Mesodermal cell (in vitro differentiated cells): ENCODE data around the gene DNASE2B. TPM values are rescaled to one million over a fixed set of nuclear protein-coding genes. Genes with fewer than 3 reads are reported as not detected.

ENCODE experiments used
- H3K27ac ChIP-seq: 2 replicates; pipeline ENCODE4 v1.7.0; 2013; ENCODE audit warnings: mild to moderate bottlenecking, low read depth, low read length, moderate library complexity; ENCODE audit not compliant: severe bottlenecking
- H3K36me3 ChIP-seq: 2 replicates; pipeline ENCODE4 v1.7.1; 2013; ENCODE audit warnings: mild to moderate bottlenecking, low read length, moderate library complexity; ENCODE audit not compliant: control insufficient read depth, insufficient read depth
- H3K4me1 ChIP-seq: one replicate; pipeline ENCODE4 v1.7.1; 2013; ENCODE audit warnings: mild to moderate bottlenecking, low read length; ENCODE audit not compliant: insufficient read depth, control insufficient read depth, poor library complexity, severe bottlenecking
- H3K4me3 ChIP-seq: 2 replicates; pipeline ENCODE4 v1.7.0; 2013; ENCODE audit warnings: low read length, control low read depth, mild to moderate bottlenecking; ENCODE audit not compliant: insufficient read depth, poor library complexity, severe bottlenecking; ENCODE audit errors: extremely low read depth
- H3K9me3 ChIP-seq: 2 replicates; pipeline ENCODE4 v1.7.1; 2013; ENCODE audit warnings: mild to moderate bottlenecking, low read length, moderate library complexity; ENCODE audit not compliant: control insufficient read depth
- WGBS, 2 experiments: methylation state at CpG; one replicate each; pipeline ENCODE4 v1.1.5; 2013; ENCODE audit warnings: missing lambda C conversion rate in 2 of 2; ENCODE audit not compliant: insufficient coverage in 2 of 2; 5-methylcytosine and 5-hydroxymethylcytosine counted together
- polyA plus RNA-seq, 2 experiments: library from polyadenylated mRNA; stranded (reverse); fragments of 50-300 nt; gene quantifications; one replicate each; pipeline ENCODE4 v1.2.3, GENCODE V29; 2013

Gene DNASE2B, protein sequence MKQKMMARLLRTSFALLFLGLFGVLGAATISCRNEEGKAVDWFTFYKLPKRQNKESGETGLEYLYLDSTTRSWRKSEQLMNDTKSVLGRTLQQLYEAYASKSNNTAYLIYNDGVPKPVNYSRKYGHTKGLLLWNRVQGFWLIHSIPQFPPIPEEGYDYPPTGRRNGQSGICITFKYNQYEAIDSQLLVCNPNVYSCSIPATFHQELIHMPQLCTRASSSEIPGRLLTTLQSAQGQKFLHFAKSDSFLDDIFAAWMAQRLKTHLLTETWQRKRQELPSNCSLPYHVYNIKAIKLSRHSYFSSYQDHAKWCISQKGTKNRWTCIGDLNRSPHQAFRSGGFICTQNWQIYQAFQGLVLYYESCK
- not detected for polyA plus RNA-seq (2013, experiment 1 of 2)
- polyA plus RNA-seq (2013, experiment 2 of 2) = not detected

DNA sequence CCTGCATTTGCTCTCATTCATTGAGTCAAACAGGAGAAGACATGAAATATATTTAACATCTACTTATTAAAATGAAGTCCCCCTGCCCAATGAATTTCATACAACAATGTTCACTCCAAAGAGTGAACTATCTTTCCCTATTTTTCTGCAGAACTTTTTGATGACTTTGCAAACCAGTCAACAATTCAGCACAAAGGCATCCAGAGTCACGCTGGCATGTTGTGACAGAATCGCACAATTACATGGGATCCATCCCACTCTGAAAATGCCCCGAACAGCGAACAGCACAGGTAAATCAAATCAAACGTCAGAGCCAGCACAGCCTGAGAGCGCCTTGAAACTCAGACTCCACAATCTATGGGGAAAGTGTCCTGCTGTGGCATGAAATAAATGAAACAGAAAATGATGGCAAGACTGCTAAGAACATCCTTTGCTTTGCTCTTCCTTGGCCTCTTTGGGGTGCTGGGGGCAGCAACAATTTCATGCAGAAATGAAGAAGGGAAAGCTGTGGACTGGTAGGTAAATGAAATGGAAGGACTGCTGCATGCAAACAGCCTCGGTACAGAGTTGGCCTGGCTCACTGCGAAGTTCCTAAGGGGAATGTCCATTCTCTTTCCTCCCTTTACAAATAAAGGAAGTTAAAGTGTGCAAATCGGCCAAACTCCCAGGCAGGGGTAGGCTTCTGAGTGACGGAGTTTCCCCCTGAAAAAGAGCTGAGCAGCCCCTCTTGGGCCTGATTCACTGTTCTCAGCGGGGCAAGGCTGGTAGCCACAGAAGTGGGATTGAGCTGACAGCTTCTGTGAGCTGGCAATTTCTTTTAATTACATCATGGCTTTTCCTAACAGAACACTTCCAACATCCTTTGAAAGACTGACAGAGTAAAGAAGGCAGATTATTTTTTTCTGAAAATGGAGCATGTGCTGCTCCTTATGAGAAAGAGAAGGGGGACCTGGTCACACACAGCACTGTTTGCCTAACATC is at the start of gene DNASE2B:
Gene DNASE2B, plus strand, starts transcription at position 310 of the 981 bp plus-strand sequence. Its CDS starts 81 bp downstream, at position 391.
- 92 to 96% methylated on average over 7 of the region's 11 CpGs for WGBS, 2 experiments
- Histone ChIP-seq H3K4me3 (no peak within 1 kb of the TSS), H3K36me3 (no peaks in the 10 kb centered on the region), H3K9me3 (no peaks in the 10 kb centered on the region), H3K4me1 (no peaks in the 10 kb centered on the region), H3K27ac (no peak within 1 kb of the TSS)

- H3K4me1 ChIP-seq = peaks cover 15% of the 10 kb centered on the region
- no peaks in the 10 kb centered on the region for H3K9me3 ChIP-seq
- no CpG with 5 or more reads among the region's 1 CpG for WGBS, 2 experiments
- H3K27ac ChIP-seq = no peak overlapping the region
- no peaks in the 10 kb centered on the region for H3K36me3 ChIP-seq
- H3K4me3 ChIP-seq = no peak overlapping the region
Observed at GRCh38 chr1:84348759-84349158, 49.5 kb upstream of the DNASE2B start.

DNA sequence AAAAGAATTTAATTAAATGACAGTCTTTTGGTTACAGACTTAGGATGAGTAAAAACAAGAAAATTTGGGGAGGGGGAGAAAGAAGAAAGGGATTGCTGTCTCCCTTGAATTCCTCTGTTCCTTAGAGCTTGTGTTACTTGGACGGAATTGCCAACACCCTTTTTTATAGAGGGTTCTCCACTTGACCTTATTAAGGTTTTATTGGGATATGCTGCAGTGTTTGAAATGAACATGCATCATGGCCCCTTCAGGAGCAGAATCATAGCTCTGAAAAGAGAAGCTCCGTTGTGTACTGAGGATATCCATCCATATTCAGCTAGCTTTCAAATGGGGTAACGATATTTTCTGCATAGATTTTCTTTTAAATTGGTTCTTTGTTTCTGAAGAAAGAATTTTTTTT is 48.2 kb upstream of the DNASE2B start:
- no peak overlapping the region for H3K4me3 ChIP-seq

GRCh38 chr1:84350550-84350949 is 47.7 kb upstream of the DNASE2B start:
- Histone ChIP-seq H3K9me3 (no peaks in the 10 kb centered on the region), H3K4me3 (no peak overlapping the region), H3K4me1 (peaks cover 11% of the 10 kb centered on the region), H3K27ac (no peak overlapping the region), H3K36me3 (no peaks in the 10 kb centered on the region)
- 71 to 100% methylated on average over 1 of the region's 3 CpGs for WGBS, 2 experiments

More for the DNA sequence above, 48.2 kb upstream of the DNASE2B start:
- Histone ChIP-seq H3K4me1 (peaks cover 11% of the 10 kb centered on the region), H3K27ac (no peak overlapping the region), H3K36me3 (no peaks in the 10 kb centered on the region), H3K9me3 (no peaks in the 10 kb centered on the region)
- 75% methylated on average over 1 of the region's 3 CpGs; no CpG with 5 or more reads in 1 of the 2 experiments for WGBS, 2 experiments

DNA sequence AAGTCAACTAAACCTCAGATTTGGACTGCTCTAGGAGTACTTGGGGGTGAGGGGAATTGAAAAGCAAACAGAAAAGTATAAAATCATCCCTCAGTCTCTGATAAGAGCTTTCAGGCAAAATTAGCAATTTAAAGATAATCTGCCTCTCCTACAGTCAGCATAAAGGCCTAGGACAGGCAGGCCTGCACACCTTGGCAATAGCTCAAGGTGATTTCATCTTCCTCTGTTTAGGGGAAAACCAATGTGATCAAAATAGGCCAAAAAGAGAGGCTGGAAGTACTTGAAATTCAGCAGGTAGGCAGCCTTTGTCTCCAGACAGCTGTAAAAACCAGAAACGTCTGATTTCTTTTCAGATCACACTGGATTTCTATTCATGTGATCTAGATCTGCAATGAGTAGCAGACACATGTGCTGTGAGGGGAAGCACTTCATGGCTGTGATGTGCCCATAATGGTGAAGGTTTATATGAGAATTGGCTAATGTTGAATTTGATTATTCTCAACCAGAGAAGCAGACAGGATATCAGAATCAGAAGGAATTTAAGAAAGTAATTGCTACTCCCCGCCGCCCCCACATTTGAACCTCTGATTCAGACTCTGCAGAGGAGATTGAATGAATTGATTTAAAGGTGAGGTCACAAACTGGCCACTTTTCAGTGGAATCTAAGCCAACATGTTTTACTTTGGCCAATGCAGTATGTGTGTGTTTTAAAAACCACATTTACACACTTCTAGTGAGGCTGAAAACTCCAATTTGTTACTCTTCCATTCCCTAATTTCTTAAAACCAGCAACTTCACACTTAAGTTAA is 45.8 kb upstream of the DNASE2B start:
- Histone ChIP-seq H3K9me3 (no peaks in the 10 kb centered on the region), H3K36me3 (no peaks in the 10 kb centered on the region), H3K27ac (no peak overlapping the region), H3K4me1 (peaks cover 4% of the 10 kb centered on the region), H3K4me3 (no peak overlapping the region)
- 94 to 100% methylated on average over 1 to 3 of the region's 3 CpGs for WGBS, 2 experiments

DNA sequence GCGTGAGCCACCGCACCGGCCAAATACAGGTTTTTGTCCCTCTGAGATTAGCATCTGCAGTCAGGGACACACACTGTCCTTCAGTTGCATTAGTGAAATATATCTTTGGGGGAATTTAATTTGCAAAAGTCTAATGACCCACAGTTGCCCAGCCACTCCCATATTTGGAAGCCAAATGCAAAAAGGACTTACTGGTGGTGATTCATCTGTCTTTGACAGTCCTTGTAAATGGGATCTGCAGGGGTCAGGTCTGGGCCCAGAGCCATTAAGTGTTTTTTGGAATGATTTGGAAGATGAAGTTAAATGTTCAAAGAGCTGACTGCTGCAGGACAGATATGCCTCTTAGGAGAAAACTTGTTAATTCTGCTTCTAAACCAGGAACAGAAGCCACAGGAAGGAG is 44.6 kb upstream of the DNASE2B start:
- Histone ChIP-seq H3K9me3 (no peaks in the 10 kb centered on the region), H3K4me3 (no peak overlapping the region), H3K36me3 (no peaks in the 10 kb centered on the region), H3K27ac (no peak overlapping the region), H3K4me1 (no peaks in the 10 kb centered on the region)
- WGBS, 2 experiments = 81% methylated on average over 3 of the region's 3 CpGs; no CpG with 5 or more reads in 1 of the 2 experiments

DNA sequence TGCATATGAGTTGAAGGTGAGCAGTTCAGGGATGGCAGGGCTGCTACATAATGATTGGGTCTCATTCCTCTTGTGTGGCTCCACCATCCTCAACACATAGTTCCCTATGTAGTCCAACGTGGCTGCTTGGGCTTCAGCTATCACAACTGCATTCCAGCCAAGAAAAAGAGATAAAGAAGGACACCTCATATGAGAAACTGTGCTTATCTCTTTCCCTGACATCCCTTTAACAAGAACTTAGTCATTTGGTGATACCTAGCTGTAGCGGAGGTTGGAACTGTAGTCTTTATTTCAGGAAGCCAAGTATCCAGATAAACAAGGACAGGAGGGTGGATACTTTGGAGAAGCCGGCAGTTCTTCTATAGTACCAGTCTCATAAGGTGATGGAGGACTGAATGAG is 42.7 kb upstream of the DNASE2B start:
- H3K27ac ChIP-seq = no peak overlapping the region
- H3K36me3 ChIP-seq = no peaks in the 10 kb centered on the region
- H3K9me3 ChIP-seq = no peaks in the 10 kb centered on the region
- WGBS, 2 experiments = 92% methylated on average over 2 of the region's 3 CpGs; no CpG with 5 or more reads in 1 of the 2 experiments
- no peak overlapping the region for H3K4me3 ChIP-seq
- H3K4me1 ChIP-seq = no peaks in the 10 kb centered on the region

GRCh38 chr1:84356881-84357280 is 41.4 kb upstream of the DNASE2B start:
- no peaks in the 10 kb centered on the region for H3K36me3 ChIP-seq
- H3K4me3 ChIP-seq = no peak overlapping the region
- H3K27ac ChIP-seq = no peak overlapping the region
- WGBS, 2 experiments = no CpG with 5 or more reads among the region's 1 CpG
- no peaks in the 10 kb centered on the region for H3K4me1 ChIP-seq
- H3K9me3 ChIP-seq = no peaks in the 10 kb centered on the region

DNA sequence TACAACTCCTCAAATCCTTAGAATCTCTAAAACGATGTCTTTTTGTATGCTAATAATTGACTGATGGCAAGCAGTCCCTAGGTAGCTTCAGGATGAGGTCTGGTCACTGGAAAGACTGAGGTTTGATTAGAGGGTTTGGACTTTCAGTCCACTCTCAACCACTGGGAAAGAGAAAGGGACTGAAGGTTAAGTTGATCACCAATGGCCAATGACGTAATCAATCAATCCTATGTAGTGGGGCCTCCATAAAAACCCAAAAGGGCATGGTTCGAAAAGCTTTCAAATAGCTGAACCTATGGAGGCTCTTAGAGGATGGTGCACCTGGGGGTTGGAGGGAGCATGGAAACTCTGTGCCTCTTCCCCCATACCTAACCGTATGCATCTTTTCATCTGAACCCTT is 39.6 kb upstream of the DNASE2B start:
- H3K9me3 ChIP-seq = no peaks in the 10 kb centered on the region
- no peaks in the 10 kb centered on the region for H3K36me3 ChIP-seq
- no peaks in the 10 kb centered on the region for H3K4me1 ChIP-seq
- 60 to 80% methylated on average over 1 to 2 of the region's 4 CpGs for WGBS, 2 experiments
- no peak overlapping the region for H3K4me3 ChIP-seq
- no peak overlapping the region for H3K27ac ChIP-seq

DNA sequence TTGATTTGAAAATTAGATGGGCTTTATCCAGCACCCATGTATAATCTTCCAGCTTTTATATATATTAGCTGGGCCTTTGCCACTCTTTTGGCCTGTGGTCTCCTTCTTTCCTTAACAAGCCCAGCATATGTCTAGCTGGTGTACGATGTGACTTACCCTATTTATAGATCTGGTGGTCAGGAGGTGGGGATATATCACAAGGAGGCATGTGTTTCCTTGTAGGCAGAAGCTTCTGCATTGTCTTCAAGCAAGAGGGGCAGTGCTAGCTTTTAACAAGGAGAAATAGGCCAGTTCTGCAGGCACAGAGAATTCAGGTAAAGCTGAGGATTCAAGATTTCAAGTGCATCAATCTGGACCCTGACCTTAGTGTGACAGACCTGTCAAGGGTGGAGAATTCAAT is 38.0 kb upstream of the DNASE2B start:
- Histone ChIP-seq H3K4me3 (no peak overlapping the region), H3K36me3 (no peaks in the 10 kb centered on the region), H3K4me1 (peaks cover 3% of the 10 kb centered on the region), H3K9me3 (no peaks in the 10 kb centered on the region), H3K27ac (no peak overlapping the region)
- WGBS, 2 experiments = no CpG with 5 or more reads among the region's 1 CpG
